ENCODE data around the gene ZNF383.
"Not testable (repeated sequence)": the region's sequence is repeated elsewhere in the genome, so short reads cannot be mapped to it uniquely, and the experiment has no call there.

ZNF383 gene

GRCh38 chr19:37280656-37281055, 62.6 kb downstream of the ZNF383 start:
- not testable (repeated sequence) for H3K27ac ChIP-seq (ENCODE audit: low read depth, low read length); H3K4me3 ChIP-seq (ENCODE audit: low read length); DNase-seq; H3K36me3 ChIP-seq (ENCODE audit: control insufficient read depth, insufficient read depth, low read length); H2AK5ac ChIP-seq (ENCODE audit: low read length); H3K18ac ChIP-seq (ENCODE audit: low read length); H3K79me2 ChIP-seq (ENCODE audit: control insufficient read depth, insufficient read depth, low read length); H4K8ac ChIP-seq (ENCODE audit: low read depth, low read length); H4K5ac ChIP-seq (ENCODE audit: low read length); H3K79me1 ChIP-seq (ENCODE audit: low read length); H3K27me3 ChIP-seq (ENCODE audit: insufficient read depth, low read length, poor library complexity); H2BK5ac ChIP-seq (ENCODE audit: low read length); H2BK15ac ChIP-seq (replicated peaks; ENCODE audit: low read depth); H3K56ac ChIP-seq (ENCODE audit: low read length); H3K4me1 ChIP-seq (ENCODE audit: control insufficient read depth, low read depth, low read length); H3K4me2 ChIP-seq (ENCODE audit: low read length); H3K9ac ChIP-seq (ENCODE audit: low read length); H3K4ac ChIP-seq (ENCODE audit: low read depth, low read length); H3K23ac ChIP-seq (ENCODE audit: low read length); H2BK120ac ChIP-seq (ENCODE audit: low read depth, low read length)
- no CpG with 5 or more reads among the region's 30 CpGs for WGBS (ENCODE audit: extremely low coverage, insufficient coverage, low lambda C conversion rate)

GRCh38 chr19:37284020-37284419, 66.0 kb downstream of the ZNF383 start:
- H2BK15ac ChIP-seq (replicated peaks; ENCODE audit: low read depth); H2BK120ac ChIP-seq (ENCODE audit: low read depth, low read length); H3K9ac ChIP-seq (ENCODE audit: low read length); H3K79me2 ChIP-seq (ENCODE audit: control insufficient read depth, insufficient read depth, low read length); H3K4ac ChIP-seq (ENCODE audit: low read depth, low read length); H3K27ac ChIP-seq (ENCODE audit: low read depth, low read length); H3K23ac ChIP-seq (ENCODE audit: low read length); H4K5ac ChIP-seq (ENCODE audit: low read length); H3K56ac ChIP-seq (ENCODE audit: low read length); H3K79me1 ChIP-seq (ENCODE audit: low read length); H4K8ac ChIP-seq (ENCODE audit: low read depth, low read length); H3K36me3 ChIP-seq (ENCODE audit: control insufficient read depth, insufficient read depth, low read length); H3K4me3 ChIP-seq (ENCODE audit: low read length); H2BK5ac ChIP-seq (ENCODE audit: low read length); H3K4me2 ChIP-seq (ENCODE audit: low read length); H3K27me3 ChIP-seq (ENCODE audit: insufficient read depth, low read length, poor library complexity); H2AK5ac ChIP-seq (ENCODE audit: low read length); H3K18ac ChIP-seq (ENCODE audit: low read length); DNase-seq; H3K4me1 ChIP-seq (ENCODE audit: control insufficient read depth, low read depth, low read length): not testable (repeated sequence)
- WGBS (ENCODE audit: extremely low coverage, insufficient coverage, low lambda C conversion rate), result no CpG with 5 or more reads among the region's 37 CpGs

- not testable (repeated sequence) for H3K56ac ChIP-seq (ENCODE audit: low read length); H3K27ac ChIP-seq (ENCODE audit: low read depth, low read length); H4K5ac ChIP-seq (ENCODE audit: low read length); DNase-seq; H3K9ac ChIP-seq (ENCODE audit: low read length); H3K4me2 ChIP-seq (ENCODE audit: low read length); H2BK120ac ChIP-seq (ENCODE audit: low read depth, low read length); H4K8ac ChIP-seq (ENCODE audit: low read depth, low read length); H2AK5ac ChIP-seq (ENCODE audit: low read length); H3K79me1 ChIP-seq (ENCODE audit: low read length); H2BK15ac ChIP-seq (replicated peaks; ENCODE audit: low read depth); H3K4ac ChIP-seq (ENCODE audit: low read depth, low read length); H3K23ac ChIP-seq (ENCODE audit: low read length); H2BK5ac ChIP-seq (ENCODE audit: low read length); H3K18ac ChIP-seq (ENCODE audit: low read length); H3K27me3 ChIP-seq (ENCODE audit: insufficient read depth, low read length, poor library complexity); H3K4me1 ChIP-seq (ENCODE audit: control insufficient read depth, low read depth, low read length); H3K79me2 ChIP-seq (ENCODE audit: control insufficient read depth, insufficient read depth, low read length); H3K36me3 ChIP-seq (ENCODE audit: control insufficient read depth, insufficient read depth, low read length); H3K4me3 ChIP-seq (ENCODE audit: low read length)
- WGBS (ENCODE audit: extremely low coverage, insufficient coverage, low lambda C conversion rate), result no CpG with 5 or more reads among the region's 39 CpGs
Observed at GRCh38 chr19:37289229-37289628, 71.2 kb downstream of the ZNF383 start.

- H3K4ac ChIP-seq (ENCODE audit: low read depth, low read length); H3K18ac ChIP-seq (ENCODE audit: low read length); H3K79me2 ChIP-seq (ENCODE audit: control insufficient read depth, insufficient read depth, low read length); H3K4me1 ChIP-seq (ENCODE audit: control insufficient read depth, low read depth, low read length); H3K4me3 ChIP-seq (ENCODE audit: low read length); H3K27me3 ChIP-seq (ENCODE audit: insufficient read depth, low read length, poor library complexity); H2BK5ac ChIP-seq (ENCODE audit: low read length); H3K79me1 ChIP-seq (ENCODE audit: low read length); H4K5ac ChIP-seq (ENCODE audit: low read length); H3K36me3 ChIP-seq (ENCODE audit: control insufficient read depth, insufficient read depth, low read length); H3K23ac ChIP-seq (ENCODE audit: low read length); H4K8ac ChIP-seq (ENCODE audit: low read depth, low read length); H3K9ac ChIP-seq (ENCODE audit: low read length); H3K27ac ChIP-seq (ENCODE audit: low read depth, low read length); H2AK5ac ChIP-seq (ENCODE audit: low read length); H2BK120ac ChIP-seq (ENCODE audit: low read depth, low read length); DNase-seq; H2BK15ac ChIP-seq (replicated peaks; ENCODE audit: low read depth); H3K56ac ChIP-seq (ENCODE audit: low read length); H3K4me2 ChIP-seq (ENCODE audit: low read length): not testable (repeated sequence)
- 100% methylated on average over 7 of the region's 63 CpGs for WGBS (ENCODE audit: extremely low coverage, insufficient coverage, low lambda C conversion rate)
Observed at GRCh38 chr19:37292998-37293939, 75.3 kb downstream of the ZNF383 start.

GRCh38 chr19:37294246-37294645, 76.2 kb downstream of the ZNF383 start:
- not testable (repeated sequence) for H3K4me3 ChIP-seq (ENCODE audit: low read length); H2AK5ac ChIP-seq (ENCODE audit: low read length); H3K36me3 ChIP-seq (ENCODE audit: control insufficient read depth, insufficient read depth, low read length); H4K5ac ChIP-seq (ENCODE audit: low read length); H2BK5ac ChIP-seq (ENCODE audit: low read length); H3K27ac ChIP-seq (ENCODE audit: low read depth, low read length); H3K79me1 ChIP-seq (ENCODE audit: low read length); H3K27me3 ChIP-seq (ENCODE audit: insufficient read depth, low read length, poor library complexity); H3K56ac ChIP-seq (ENCODE audit: low read length); H3K23ac ChIP-seq (ENCODE audit: low read length); H3K18ac ChIP-seq (ENCODE audit: low read length); H3K9ac ChIP-seq (ENCODE audit: low read length); H3K4me2 ChIP-seq (ENCODE audit: low read length); H3K79me2 ChIP-seq (ENCODE audit: control insufficient read depth, insufficient read depth, low read length); H4K8ac ChIP-seq (ENCODE audit: low read depth, low read length); H3K4me1 ChIP-seq (ENCODE audit: control insufficient read depth, low read depth, low read length); DNase-seq; H2BK120ac ChIP-seq (ENCODE audit: low read depth, low read length); H3K4ac ChIP-seq (ENCODE audit: low read depth, low read length); H2BK15ac ChIP-seq (replicated peaks; ENCODE audit: low read depth)
- no CpG with 5 or more reads among the region's 39 CpGs for WGBS (ENCODE audit: extremely low coverage, insufficient coverage, low lambda C conversion rate)
